HG03135 (cell line): ENCODE results near the gene NT5M.

ENCODE experiments used
- ATAC-seq: cut with Tn5 transposase; IDR thresholded peaks from one replicate; pipeline ENCODE4 v1.9.1; 2021; ENCODE audit warnings: mild to moderate bottlenecking, moderate library complexity; ENCODE audit not compliant: unreplicated experiment

NT5M gene

GRCh38 chr17:17342242-17342945 lies 39.2 kb downstream of the NT5M start:
- no peak for ATAC-seq

- no peak for ATAC-seq
Measured at GRCh38 chr17:17343160-17343735, 40.1 kb downstream of the NT5M start.

GRCh38 chr17:17343896-17344506 lies 40.8 kb downstream of the NT5M start:
- no peak for ATAC-seq

- ATAC-seq = no peak
Measured at GRCh38 chr17:17344507-17345293, 41.5 kb downstream of the NT5M start.

- no peak for ATAC-seq
Measured at GRCh38 chr17:17345294-17345597, 42.1 kb downstream of the NT5M start.

- no peak for ATAC-seq
Measured at GRCh38 chr17:17345686-17346427, 42.7 kb downstream of the NT5M start.

- no peak for ATAC-seq
Measured at GRCh38 chr17:17346428-17347233, 43.5 kb downstream of the NT5M start.

GRCh38 chr17:17347234-17347955 lies 44.2 kb downstream of the NT5M start:
- no peak for ATAC-seq

- ATAC-seq = no peak
Measured at GRCh38 chr17:17347956-17348871, 45.0 kb downstream of the NT5M start.

- no peak for ATAC-seq
Measured at GRCh38 chr17:17348872-17349723, 45.9 kb downstream of the NT5M start.

GRCh38 chr17:17349724-17350106 lies 46.5 kb downstream of the NT5M start:
- ATAC-seq = no peak

- ATAC-seq = no peak
Measured at GRCh38 chr17:17350491-17351355, 47.5 kb downstream of the NT5M start.

- no peak for ATAC-seq
Measured at GRCh38 chr17:17351356-17351891, 48.3 kb downstream of the NT5M start.

GRCh38 chr17:17351901-17352781 lies 49.0 kb downstream of the NT5M start:
- ATAC-seq = no peak

GRCh38 chr17:17352836-17353624 lies 49.9 kb downstream of the NT5M start:
- no peak for ATAC-seq
